Measurements from ENCODE around the gene SIT1. TPM values are rescaled to one million over a fixed set of nuclear protein-coding genes. Genes with fewer than 3 reads are reported as not detected.
"Not testable (repeated sequence)": the region's sequence is repeated elsewhere in the genome, so short reads cannot be mapped to it uniquely, and the experiment has no call there.

Gene SIT1
- total RNA-seq, 2 experiments from 2014 or later = 174 to 195 TPM

GRCh38 chr9:35637427-35637955 lies 13.2 kb downstream of the SIT1 start:
- peaks cover 28% of the 10 kb centered on the region for H3K36me3 Mint-ChIP-seq
- DNase-seq = not testable (repeated sequence)

GRCh38 chr9:35636877-35637246 lies 13.9 kb downstream of the SIT1 start:
- Mint-ChIP-seq H3K36me3 (peaks cover 28% of the 10 kb centered on the region), H3K4me1 (peaks cover 43% of the 10 kb centered on the region)
- H3K9me3 Mint-ChIP-seq; H3K27ac Mint-ChIP-seq; H3K27me3 Mint-ChIP-seq; DNase-seq; H3K4me3 Mint-ChIP-seq; ATAC-seq (ENCODE audit: low read depth): not testable (repeated sequence)
- POLR2A ChIA-PET = interaction anchor here (2.0 kb wide), 1 partner anchor 10 kb away, joined by 6 read pairs; no protein-coding TSS in a partner anchor

More at GRCh38 chr9:35637427-35637955, 13.2 kb downstream of the SIT1 start:
- H3K4me3 Mint-ChIP-seq; H3K27me3 Mint-ChIP-seq; H3K27ac Mint-ChIP-seq; H3K9me3 Mint-ChIP-seq; POLR2A ChIA-PET; ATAC-seq (ENCODE audit: low read depth): not testable (repeated sequence)
- H3K4me1 Mint-ChIP-seq = peaks cover 43% of the 10 kb centered on the region

GRCh38 chr9:35636135-35636876 lies 14.4 kb downstream of the SIT1 start:
- H3K9me3 Mint-ChIP-seq = peaks cover 2% of the 10 kb centered on the region

GRCh38 chr9:35635730-35636129 lies 15.0 kb downstream of the SIT1 start:
- H3K27ac Mint-ChIP-seq = no peak overlapping the region

More at GRCh38 chr9:35636135-35636876, 14.4 kb downstream of the SIT1 start:
- POLR2A ChIA-PET = interaction anchor here (0.7 to 2.0 kb wide), 3 partner anchors 11 to 13 kb away, joined by 3 to 6 read pairs (median 4); no protein-coding TSS in a partner anchor
- Mint-ChIP-seq H3K4me1 (peaks cover 39% of the 10 kb centered on the region), H3K4me3 (peak overlapping the region; percentile 7), H3K27me3 (no peaks in the 10 kb centered on the region), H3K27ac (peak overlapping the region; percentile 19), H3K36me3 (peaks cover 24% of the 10 kb centered on the region)
- ATAC-seq (ENCODE audit: low read depth) (no peak), DNase-seq (no peak)

GRCh38 chr9:35629597-35629996 lies 21.1 kb downstream of the SIT1 start:
- no peak overlapping the region for H3K4me3 Mint-ChIP-seq
- H3K9me3 Mint-ChIP-seq = no peaks in the 10 kb centered on the region
- peaks cover 10% of the 10 kb centered on the region for H3K4me1 Mint-ChIP-seq
- peaks cover 4% of the 10 kb centered on the region for H3K36me3 Mint-ChIP-seq
- ATAC-seq (ENCODE audit: low read depth) = peak; percentile 18
- H3K27ac Mint-ChIP-seq = peak overlapping the region; percentile 8
- POLR2A ChIA-PET = interaction anchor here (0.6 to 2.5 kb wide), 3 partner anchors 10 to 43 kb away, joined by 3 to 14 read pairs (median 3); no protein-coding TSS in a partner anchor
- H3K27me3 Mint-ChIP-seq = no peaks in the 10 kb centered on the region
- DNase-seq = no peak

More at GRCh38 chr9:35635730-35636129, 15.0 kb downstream of the SIT1 start:
- no peak for ATAC-seq (ENCODE audit: low read depth)
- no peak overlapping the region for H3K4me3 Mint-ChIP-seq
- POLR2A ChIA-PET = interaction anchor here (0.7 to 2.0 kb wide), 5 partner anchors 10 to 31 kb away, joined by 3 to 6 read pairs (median 4); partner anchors contain the start of gene TESK1
- peaks cover 33% of the 10 kb centered on the region for H3K4me1 Mint-ChIP-seq
- no peak for DNase-seq
- H3K36me3 Mint-ChIP-seq = peaks cover 19% of the 10 kb centered on the region
- peaks cover 2% of the 10 kb centered on the region for H3K9me3 Mint-ChIP-seq
- no peaks in the 10 kb centered on the region for H3K27me3 Mint-ChIP-seq

GRCh38 chr9:35628389-35628991 lies 22.2 kb downstream of the SIT1 start:
- Mint-ChIP-seq H3K4me3 (no peak overlapping the region), H3K27me3 (no peaks in the 10 kb centered on the region), H3K27ac (no peak overlapping the region), H3K4me1 (peaks cover 10% of the 10 kb centered on the region), H3K36me3 (peaks cover 4% of the 10 kb centered on the region), H3K9me3 (no peaks in the 10 kb centered on the region)
- POLR2A ChIA-PET = interaction anchor here (1.4 to 2.5 kb wide), 2 partner anchors 9 to 18 kb away, joined by 3 to 14 read pairs; no protein-coding TSS in a partner anchor
- DNase-seq (no peak), ATAC-seq (ENCODE audit: low read depth) (no peak)

- peaks cover 11% of the 10 kb centered on the region for H3K4me1 Mint-ChIP-seq
- peaks cover 4% of the 10 kb centered on the region for H3K36me3 Mint-ChIP-seq
- no peak for DNase-seq
- no peaks in the 10 kb centered on the region for H3K9me3 Mint-ChIP-seq
- H3K27me3 Mint-ChIP-seq = no peaks in the 10 kb centered on the region
- no peak for ATAC-seq (ENCODE audit: low read depth)
- H3K27ac Mint-ChIP-seq = no peak overlapping the region
- POLR2A ChIA-PET = interaction anchor here (1.2 to 2.5 kb wide), 2 partner anchors 8 to 30 kb away, joined by 3 to 14 read pairs; partner anchors contain the start of gene RMRP
- no peak overlapping the region for H3K4me3 Mint-ChIP-seq
These were observed 23.2 kb downstream of the SIT1 start for GRCh38 chr9:35627575-35627974.

- DNase-seq (no peak), ATAC-seq (ENCODE audit: low read depth) (peak; percentile 37)
- H3K4me3 Mint-ChIP-seq = peak overlapping the region; percentile 88
- peak overlapping the region; percentile 96 for H3K27ac Mint-ChIP-seq
- no peaks in the 10 kb centered on the region for H3K27me3 Mint-ChIP-seq
- H3K36me3 Mint-ChIP-seq = peaks cover 9% of the 10 kb centered on the region
- H3K9me3 Mint-ChIP-seq = no peaks in the 10 kb centered on the region
- POLR2A ChIA-PET = interaction anchor here (0.9 to 9.6 kb wide), 14 partner anchors 9 to 130 kb away, joined by 3 to 166 read pairs (median 10); partner anchors contain the start of genes ARHGEF39, CCDC107, CREB3 and GBA2
- peaks cover 57% of the 10 kb centered on the region for H3K4me1 Mint-ChIP-seq
These were observed 31.0 kb downstream of the SIT1 start for GRCh38 chr9:35619800-35620158.

- POLR2A ChIA-PET = interaction anchor here (0.9 to 9.6 kb wide), 14 partner anchors 9 to 130 kb away, joined by 3 to 166 read pairs (median 10); partner anchors contain the start of genes ARHGEF39, CCDC107, CREB3 and GBA2
- Mint-ChIP-seq H3K9me3 (no peaks in the 10 kb centered on the region), H3K4me3 (peak overlapping the region; percentile 88), H3K27ac (peak overlapping the region; percentile 96), H3K27me3 (no peaks in the 10 kb centered on the region), H3K4me1 (peaks cover 57% of the 10 kb centered on the region), H3K36me3 (peaks cover 14% of the 10 kb centered on the region)
- ATAC-seq (ENCODE audit: low read depth) (peak; percentile 78), DNase-seq (peak; percentile 73)
These were observed 31.6 kb downstream of the SIT1 start for GRCh38 chr9:35618854-35619799.

- DNase-seq (no peak), ATAC-seq (ENCODE audit: low read depth) (no peak)
- Mint-ChIP-seq H3K27ac (peak within 1 kb of the TSS; percentile 96), H3K27me3 (no peaks in the 10 kb centered on the region), H3K36me3 (peaks cover 16% of the 10 kb centered on the region), H3K4me3 (peak within 1 kb of the TSS; percentile 88), H3K4me1 (peaks cover 57% of the 10 kb centered on the region), H3K9me3 (no peaks in the 10 kb centered on the region)
- POLR2A ChIA-PET = interaction anchor here (1.7 to 9.6 kb wide), 7 partner anchors 10 to 980 kb away, joined by 3 to 166 read pairs (median 14); partner anchors contain the start of genes ARHGEF39, CCDC107, RMRP and SIGMAR1
These were observed 32.4 kb downstream of the SIT1 start, which contains the start of gene CD72 for GRCh38 chr9:35618325-35618727. Gene CD72, minus strand, starts transcription at chr9:35618413. Its CDS starts 110 bp downstream, at chr9:35618303.

- H3K4me3 Mint-ChIP-seq = peak overlapping the region; percentile 88
- peak overlapping the region; percentile 96 for H3K27ac Mint-ChIP-seq
- POLR2A ChIA-PET = interaction anchor here (0.9 to 9.6 kb wide), 16 partner anchors 9 to 980 kb away, joined by 3 to 166 read pairs (median 4); partner anchors contain the start of genes ARHGEF39, CCDC107, CREB3 and RMRP
- no peaks in the 10 kb centered on the region for H3K27me3 Mint-ChIP-seq
- peaks cover 57% of the 10 kb centered on the region for H3K4me1 Mint-ChIP-seq
- ATAC-seq (ENCODE audit: low read depth) (no peak), DNase-seq (no peak)
- no peaks in the 10 kb centered on the region for H3K9me3 Mint-ChIP-seq
- peaks cover 22% of the 10 kb centered on the region for H3K36me3 Mint-ChIP-seq
These were observed 33.2 kb downstream of the SIT1 start for GRCh38 chr9:35617548-35617947.

Measured in activated naive CD8-positive, alpha-beta T cell treated with anti-CD3 and anti-CD28 coated beads, Interleukin-2, amount 10 ng/mL, durations not matched to agents 7 days and 5 days (primary cell).